ENCODE results near the gene CHRDL1. TPM values are rescaled to one million over a fixed set of nuclear protein-coding genes. Genes with fewer than 3 reads are reported as not detected.

Gene CHRDL1
- total RNA-seq, 1 donor: 8.0 TPM

DNA sequence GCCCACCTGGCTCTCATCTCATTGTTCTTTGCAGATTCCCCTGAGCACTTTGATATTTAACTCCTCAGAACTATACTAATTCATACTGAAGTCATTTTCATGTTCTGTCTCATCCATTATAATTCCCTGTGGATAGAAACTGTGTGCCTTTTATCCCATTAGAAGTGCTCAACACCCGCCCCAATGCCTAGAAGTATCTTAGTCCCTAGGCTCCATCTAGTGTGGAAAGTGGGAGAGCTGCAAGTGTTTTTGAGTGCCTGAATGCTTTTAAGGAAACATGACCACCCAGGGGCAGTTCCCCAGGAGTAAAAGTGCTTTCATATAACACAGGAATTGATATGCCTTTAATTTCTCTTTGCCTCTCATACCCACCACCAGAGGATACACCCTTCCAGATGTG is 117.0 kb downstream of the CHRDL1 start:
- no peak overlapping the region for H2AFZ ChIP-seq (ENCODE audit: low read length)
- H3K4me3 ChIP-seq (ENCODE audit: insufficient read depth, low read length): no peak overlapping the region
- H3K9me3 ChIP-seq (ENCODE audit: low read depth, low read length): no peaks in the 10 kb centered on the region
- TF ChIP-seq, protein P1, sequence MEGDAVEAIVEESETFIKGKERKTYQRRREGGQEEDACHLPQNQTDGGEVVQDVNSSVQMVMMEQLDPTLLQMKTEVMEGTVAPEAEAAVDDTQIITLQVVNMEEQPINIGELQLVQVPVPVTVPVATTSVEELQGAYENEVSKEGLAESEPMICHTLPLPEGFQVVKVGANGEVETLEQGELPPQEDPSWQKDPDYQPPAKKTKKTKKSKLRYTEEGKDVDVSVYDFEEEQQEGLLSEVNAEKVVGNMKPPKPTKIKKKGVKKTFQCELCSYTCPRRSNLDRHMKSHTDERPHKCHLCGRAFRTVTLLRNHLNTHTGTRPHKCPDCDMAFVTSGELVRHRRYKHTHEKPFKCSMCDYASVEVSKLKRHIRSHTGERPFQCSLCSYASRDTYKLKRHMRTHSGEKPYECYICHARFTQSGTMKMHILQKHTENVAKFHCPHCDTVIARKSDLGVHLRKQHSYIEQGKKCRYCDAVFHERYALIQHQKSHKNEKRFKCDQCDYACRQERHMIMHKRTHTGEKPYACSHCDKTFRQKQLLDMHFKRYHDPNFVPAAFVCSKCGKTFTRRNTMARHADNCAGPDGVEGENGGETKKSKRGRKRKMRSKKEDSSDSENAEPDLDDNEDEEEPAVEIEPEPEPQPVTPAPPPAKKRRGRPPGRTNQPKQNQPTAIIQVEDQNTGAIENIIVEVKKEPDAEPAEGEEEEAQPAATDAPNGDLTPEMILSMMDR (IDR thresholded peaks at IDR 0.05; ENCODE audit: extremely low read depth, low read depth, low read length): no peak
- H3K36me3 ChIP-seq (ENCODE audit: insufficient read depth, low read length): no peaks in the 10 kb centered on the region
- DNase-seq (ENCODE audit: insufficient read length, low spot score, missing footprints): no peak
- H3K27ac ChIP-seq (ENCODE audit: low read depth, low read length): no peak overlapping the region
- H3K79me2 ChIP-seq (ENCODE audit: insufficient read depth, low read length): no peaks in the 10 kb centered on the region
- peaks cover 42% of the 10 kb centered on the region for H3K27me3 ChIP-seq (ENCODE audit: insufficient read depth, low read length)
- no peak overlapping the region for H3K4me2 ChIP-seq (ENCODE audit: insufficient read depth, low read length)
- no peaks in the 10 kb centered on the region for H3K4me1 ChIP-seq (ENCODE audit: insufficient read depth, low read length)
- peaks cover 2% of the 10 kb centered on the region for H4K20me1 ChIP-seq (ENCODE audit: insufficient read depth, low read length)

DNA sequence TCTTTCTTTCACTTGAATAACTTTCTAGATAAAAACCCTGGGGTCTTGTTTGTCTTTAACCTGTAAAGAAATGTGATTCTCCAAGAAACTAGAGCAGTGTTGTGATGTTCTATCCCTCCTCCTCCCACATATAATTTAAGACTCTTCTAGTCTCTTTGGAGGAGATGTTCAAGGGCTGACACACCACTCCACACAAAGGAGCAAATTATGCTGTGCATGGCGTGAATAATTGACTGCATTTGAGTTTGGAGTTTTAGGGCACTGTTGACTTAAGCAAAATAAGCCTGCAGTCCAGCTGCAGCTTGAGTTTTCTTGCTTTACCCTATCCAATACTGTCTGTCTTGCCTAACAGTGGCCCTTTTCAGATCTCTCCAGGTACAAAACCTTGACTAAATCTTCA is 119.7 kb downstream of the CHRDL1 start:
- Histone ChIP-seq H3K4me2 (ENCODE audit: insufficient read depth, low read length) (no peak overlapping the region), H3K4me3 (ENCODE audit: insufficient read depth, low read length) (no peak overlapping the region), H3K27me3 (ENCODE audit: insufficient read depth, low read length) (peaks cover 35% of the 10 kb centered on the region), H3K79me2 (ENCODE audit: insufficient read depth, low read length) (no peaks in the 10 kb centered on the region), H3K27ac (ENCODE audit: low read depth, low read length) (no peak overlapping the region), H2AFZ (ENCODE audit: low read length) (no peak overlapping the region), H3K9me3 (ENCODE audit: low read depth, low read length) (no peaks in the 10 kb centered on the region), H4K20me1 (ENCODE audit: insufficient read depth, low read length) (peaks cover 2% of the 10 kb centered on the region), H3K4me1 (ENCODE audit: insufficient read depth, low read length) (no peaks in the 10 kb centered on the region), H3K36me3 (ENCODE audit: insufficient read depth, low read length) (no peaks in the 10 kb centered on the region)
- no peak for DNase-seq (ENCODE audit: insufficient read length, low spot score, missing footprints)
- TF ChIP-seq, protein P1 (IDR thresholded peaks at IDR 0.05; ENCODE audit: extremely low read depth, low read depth, low read length): no peak

DNA sequence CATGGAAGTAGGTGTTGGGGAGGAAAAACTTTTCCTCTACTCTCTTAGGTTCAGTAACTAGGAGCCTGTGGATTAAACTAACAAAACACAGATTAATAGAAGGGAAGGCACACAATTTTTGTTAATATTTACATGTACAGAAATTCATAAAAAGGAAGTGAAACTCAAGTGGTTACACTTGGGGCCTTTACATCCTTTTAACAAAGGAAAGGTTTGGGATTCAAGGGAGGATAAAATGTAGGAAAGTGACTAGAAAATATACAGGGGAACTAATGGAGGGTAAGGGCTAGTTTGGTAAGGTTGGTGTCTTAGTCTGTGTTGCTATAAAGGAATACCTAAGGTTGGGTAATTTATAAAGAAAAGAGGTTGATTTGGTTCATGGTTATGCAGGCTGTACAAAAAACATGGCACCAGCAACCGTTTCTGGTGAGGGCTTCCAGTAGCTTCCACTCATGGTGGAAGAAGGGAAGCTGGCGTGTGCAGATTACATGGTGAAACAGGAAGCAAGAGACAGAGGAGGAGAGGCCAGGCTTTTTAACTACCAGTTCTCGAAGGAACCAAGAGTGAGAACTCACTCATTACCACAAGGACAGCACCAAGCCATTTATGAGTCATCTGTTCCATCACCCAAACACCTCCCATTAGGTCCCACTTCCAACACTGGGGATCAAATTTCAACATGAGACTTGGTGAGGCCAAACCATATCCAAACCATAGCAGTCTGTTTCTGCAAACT is 124.4 kb downstream of the CHRDL1 start:
- H3K36me3 ChIP-seq (ENCODE audit: insufficient read depth, low read length): no peaks in the 10 kb centered on the region
- no peak overlapping the region for H2AFZ ChIP-seq (ENCODE audit: low read length)
- H3K79me2 ChIP-seq (ENCODE audit: insufficient read depth, low read length): no peaks in the 10 kb centered on the region
- H3K9me3 ChIP-seq (ENCODE audit: low read depth, low read length): no peaks in the 10 kb centered on the region
- H3K27ac ChIP-seq (ENCODE audit: low read depth, low read length): no peak overlapping the region
- peaks cover 2% of the 10 kb centered on the region for H4K20me1 ChIP-seq (ENCODE audit: insufficient read depth, low read length)
- TF ChIP-seq, protein P1 (IDR thresholded peaks at IDR 0.05; ENCODE audit: extremely low read depth, low read depth, low read length): no peak
- no peak for DNase-seq (ENCODE audit: insufficient read length, low spot score, missing footprints)
- no peak overlapping the region for H3K4me3 ChIP-seq (ENCODE audit: insufficient read depth, low read length)
- no peak overlapping the region for H3K4me2 ChIP-seq (ENCODE audit: insufficient read depth, low read length)
- no peaks in the 10 kb centered on the region for H3K4me1 ChIP-seq (ENCODE audit: insufficient read depth, low read length)
- peaks cover 14% of the 10 kb centered on the region for H3K27me3 ChIP-seq (ENCODE audit: insufficient read depth, low read length)

DNA sequence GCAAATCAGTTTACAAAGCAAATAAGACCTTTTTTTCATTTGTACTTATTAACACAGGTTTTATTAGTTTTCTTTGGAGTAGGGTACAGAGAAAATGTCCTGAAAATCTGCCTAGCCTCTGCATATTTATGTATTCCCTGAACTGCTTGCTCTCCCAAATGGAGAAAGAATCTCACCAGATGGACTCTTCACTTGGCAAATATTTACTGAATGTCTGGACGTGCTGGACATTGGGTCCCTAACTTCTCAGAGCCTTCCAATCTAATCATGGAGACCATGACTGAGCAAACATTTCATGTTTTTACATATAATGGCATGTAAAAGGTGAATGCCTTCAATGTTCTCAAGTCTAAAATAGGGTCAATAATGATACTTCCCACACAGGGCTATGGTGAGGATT is 126.0 kb downstream of the CHRDL1 start:
- Histone ChIP-seq H3K4me1 (ENCODE audit: insufficient read depth, low read length) (no peaks in the 10 kb centered on the region), H3K9me3 (ENCODE audit: low read depth, low read length) (no peaks in the 10 kb centered on the region), H3K27ac (ENCODE audit: low read depth, low read length) (no peak overlapping the region), H3K27me3 (ENCODE audit: insufficient read depth, low read length) (peaks cover 10% of the 10 kb centered on the region), H3K79me2 (ENCODE audit: insufficient read depth, low read length) (no peaks in the 10 kb centered on the region), H4K20me1 (ENCODE audit: insufficient read depth, low read length) (peaks cover 2% of the 10 kb centered on the region), H2AFZ (ENCODE audit: low read length) (no peak overlapping the region), H3K4me2 (ENCODE audit: insufficient read depth, low read length) (no peak overlapping the region), H3K4me3 (ENCODE audit: insufficient read depth, low read length) (no peak overlapping the region), H3K36me3 (ENCODE audit: insufficient read depth, low read length) (no peaks in the 10 kb centered on the region)
- no peak for DNase-seq (ENCODE audit: insufficient read length, low spot score, missing footprints)
- TF ChIP-seq, protein P1 (IDR thresholded peaks at IDR 0.05; ENCODE audit: extremely low read depth, low read depth, low read length): no peak
